ENCODE measurements around the gene TSPAN9.

TSPAN9 gene

GRCh38 chr12:3201339-3202051, 124.3 kb downstream of the TSPAN9 start:
- Histone ChIP-seq H3K4me3 (ENCODE audit: extremely low read depth, insufficient read depth, low read length, poor library complexity, severe bottlenecking) (peak overlapping the region; percentile 50), H3K4me1 (ENCODE audit: control insufficient read depth, insufficient read depth, low read length, poor library complexity, severe bottlenecking) (peaks cover 42% of the 10 kb centered on the region), H3K36me3 (ENCODE audit: control insufficient read depth, insufficient read depth, low read length) (no peaks in the 10 kb centered on the region), H3K27ac (ENCODE audit: low read depth, low read length, severe bottlenecking) (no peak overlapping the region), H3K9me3 (ENCODE audit: control insufficient read depth, low read length) (no peaks in the 10 kb centered on the region)
- WGBS, 2 experiments (ENCODE audit: insufficient coverage in 2 of 2) = 43 to 53% methylated on average over 9 of the region's 10 CpGs

GRCh38 chr12:3202096-3202495, 124.9 kb downstream of the TSPAN9 start:
- peaks cover 47% of the 10 kb centered on the region for H3K4me1 ChIP-seq (ENCODE audit: control insufficient read depth, insufficient read depth, low read length, poor library complexity, severe bottlenecking)
- no peaks in the 10 kb centered on the region for H3K36me3 ChIP-seq (ENCODE audit: control insufficient read depth, insufficient read depth, low read length)
- H3K9me3 ChIP-seq (ENCODE audit: control insufficient read depth, low read length) = no peaks in the 10 kb centered on the region
- H3K4me3 ChIP-seq (ENCODE audit: extremely low read depth, insufficient read depth, low read length, poor library complexity, severe bottlenecking) = no peak overlapping the region
- H3K27ac ChIP-seq (ENCODE audit: low read depth, low read length, severe bottlenecking) = no peak overlapping the region
- 74 to 81% methylated on average over 9 to 10 of the region's 11 CpGs for WGBS, 2 experiments (ENCODE audit: insufficient coverage in 2 of 2)

- Histone ChIP-seq H3K4me3 (ENCODE audit: extremely low read depth, insufficient read depth, low read length, poor library complexity, severe bottlenecking) (no peak overlapping the region), H3K27ac (ENCODE audit: low read depth, low read length, severe bottlenecking) (no peak overlapping the region), H3K4me1 (ENCODE audit: control insufficient read depth, insufficient read depth, low read length, poor library complexity, severe bottlenecking) (peaks cover 53% of the 10 kb centered on the region), H3K36me3 (ENCODE audit: control insufficient read depth, insufficient read depth, low read length) (no peaks in the 10 kb centered on the region), H3K9me3 (ENCODE audit: control insufficient read depth, low read length) (no peaks in the 10 kb centered on the region)
- 0 to 27% methylated on average over 3 to 8 of the region's 8 CpGs for WGBS, 2 experiments (ENCODE audit: insufficient coverage in 2 of 2)
These were observed 125.7 kb downstream of the TSPAN9 start for GRCh38 chr12:3202734-3203446.

GRCh38 chr12:3203713-3204112, 126.5 kb downstream of the TSPAN9 start:
- 38 to 75% methylated on average over 1 to 2 of the region's 2 CpGs for WGBS, 2 experiments (ENCODE audit: insufficient coverage in 2 of 2)
- peaks cover 53% of the 10 kb centered on the region for H3K4me1 ChIP-seq (ENCODE audit: control insufficient read depth, insufficient read depth, low read length, poor library complexity, severe bottlenecking)
- no peak overlapping the region for H3K27ac ChIP-seq (ENCODE audit: low read depth, low read length, severe bottlenecking)
- H3K36me3 ChIP-seq (ENCODE audit: control insufficient read depth, insufficient read depth, low read length) = peaks cover 3% of the 10 kb centered on the region
- no peaks in the 10 kb centered on the region for H3K9me3 ChIP-seq (ENCODE audit: control insufficient read depth, low read length)
- no peak overlapping the region for H3K4me3 ChIP-seq (ENCODE audit: extremely low read depth, insufficient read depth, low read length, poor library complexity, severe bottlenecking)

GRCh38 chr12:3204143-3204542, 127.0 kb downstream of the TSPAN9 start:
- peaks cover 3% of the 10 kb centered on the region for H3K36me3 ChIP-seq (ENCODE audit: control insufficient read depth, insufficient read depth, low read length)
- H3K27ac ChIP-seq (ENCODE audit: low read depth, low read length, severe bottlenecking) = no peak overlapping the region
- H3K9me3 ChIP-seq (ENCODE audit: control insufficient read depth, low read length) = no peaks in the 10 kb centered on the region
- 89 to 96% methylated on average over 9 of the region's 10 CpGs for WGBS, 2 experiments (ENCODE audit: insufficient coverage in 2 of 2)
- peaks cover 51% of the 10 kb centered on the region for H3K4me1 ChIP-seq (ENCODE audit: control insufficient read depth, insufficient read depth, low read length, poor library complexity, severe bottlenecking)
- H3K4me3 ChIP-seq (ENCODE audit: extremely low read depth, insufficient read depth, low read length, poor library complexity, severe bottlenecking) = no peak overlapping the region

- H3K4me3 ChIP-seq (ENCODE audit: extremely low read depth, insufficient read depth, low read length, poor library complexity, severe bottlenecking) = no peak overlapping the region
These were observed 127.8 kb downstream of the TSPAN9 start for GRCh38 chr12:3204730-3205531.

GRCh38 chr12:3205742-3206519, 128.8 kb downstream of the TSPAN9 start:
- H3K36me3 ChIP-seq (ENCODE audit: control insufficient read depth, insufficient read depth, low read length) = peaks cover 3% of the 10 kb centered on the region
- 91 to 95% methylated on average over 6 to 10 of the region's 13 CpGs for WGBS, 2 experiments (ENCODE audit: insufficient coverage in 2 of 2)
- H3K4me3 ChIP-seq (ENCODE audit: extremely low read depth, insufficient read depth, low read length, poor library complexity, severe bottlenecking) = no peak overlapping the region
- no peak overlapping the region for H3K27ac ChIP-seq (ENCODE audit: low read depth, low read length, severe bottlenecking)
- peaks cover 46% of the 10 kb centered on the region for H3K4me1 ChIP-seq (ENCODE audit: control insufficient read depth, insufficient read depth, low read length, poor library complexity, severe bottlenecking)
- no peaks in the 10 kb centered on the region for H3K9me3 ChIP-seq (ENCODE audit: control insufficient read depth, low read length)

More at GRCh38 chr12:3204730-3205531, 127.8 kb downstream of the TSPAN9 start:
- Histone ChIP-seq H3K27ac (ENCODE audit: low read depth, low read length, severe bottlenecking) (no peak overlapping the region), H3K9me3 (ENCODE audit: control insufficient read depth, low read length) (no peaks in the 10 kb centered on the region), H3K4me1 (ENCODE audit: control insufficient read depth, insufficient read depth, low read length, poor library complexity, severe bottlenecking) (peaks cover 47% of the 10 kb centered on the region), H3K36me3 (ENCODE audit: control insufficient read depth, insufficient read depth, low read length) (peaks cover 3% of the 10 kb centered on the region)
- WGBS, 2 experiments (ENCODE audit: insufficient coverage in 2 of 2) = 87 to 92% methylated on average over 13 to 15 of the region's 16 CpGs

GRCh38 chr12:3206536-3207072, 129.4 kb downstream of the TSPAN9 start:
- 89 to 98% methylated on average over 4 to 5 of the region's 5 CpGs for WGBS, 2 experiments (ENCODE audit: insufficient coverage in 2 of 2)

GRCh38 chr12:3207175-3207574, 130.0 kb downstream of the TSPAN9 start:
- 70 to 82% methylated on average over 6 to 7 of the region's 7 CpGs for WGBS, 2 experiments (ENCODE audit: insufficient coverage in 2 of 2)
- Histone ChIP-seq H3K9me3 (ENCODE audit: control insufficient read depth, low read length) (no peaks in the 10 kb centered on the region), H3K27ac (ENCODE audit: low read depth, low read length, severe bottlenecking) (no peak overlapping the region), H3K36me3 (ENCODE audit: control insufficient read depth, insufficient read depth, low read length) (peaks cover 3% of the 10 kb centered on the region), H3K4me1 (ENCODE audit: control insufficient read depth, insufficient read depth, low read length, poor library complexity, severe bottlenecking) (peaks cover 37% of the 10 kb centered on the region), H3K4me3 (ENCODE audit: extremely low read depth, insufficient read depth, low read length, poor library complexity, severe bottlenecking) (no peak overlapping the region)

More at GRCh38 chr12:3206536-3207072, 129.4 kb downstream of the TSPAN9 start:
- H3K9me3 ChIP-seq (ENCODE audit: control insufficient read depth, low read length) = no peaks in the 10 kb centered on the region
- no peak overlapping the region for H3K4me3 ChIP-seq (ENCODE audit: extremely low read depth, insufficient read depth, low read length, poor library complexity, severe bottlenecking)
- peaks cover 3% of the 10 kb centered on the region for H3K36me3 ChIP-seq (ENCODE audit: control insufficient read depth, insufficient read depth, low read length)
- H3K27ac ChIP-seq (ENCODE audit: low read depth, low read length, severe bottlenecking) = no peak overlapping the region
- H3K4me1 ChIP-seq (ENCODE audit: control insufficient read depth, insufficient read depth, low read length, poor library complexity, severe bottlenecking) = peaks cover 39% of the 10 kb centered on the region

- WGBS, 2 experiments (ENCODE audit: insufficient coverage in 2 of 2) = 81 to 90% methylated on average over 8 to 10 of the region's 13 CpGs
- Histone ChIP-seq H3K9me3 (ENCODE audit: control insufficient read depth, low read length) (no peaks in the 10 kb centered on the region), H3K4me3 (ENCODE audit: extremely low read depth, insufficient read depth, low read length, poor library complexity, severe bottlenecking) (no peak overlapping the region), H3K36me3 (ENCODE audit: control insufficient read depth, insufficient read depth, low read length) (peaks cover 3% of the 10 kb centered on the region), H3K4me1 (ENCODE audit: control insufficient read depth, insufficient read depth, low read length, poor library complexity, severe bottlenecking) (peaks cover 31% of the 10 kb centered on the region), H3K27ac (ENCODE audit: low read depth, low read length, severe bottlenecking) (no peak overlapping the region)
These were observed 130.7 kb downstream of the TSPAN9 start for GRCh38 chr12:3207858-3208257.

Measured in mesodermal cell (in vitro differentiated cells).